Glomerular visceral epithelial cell (primary cell): ENCODE data around the gene NME4.
"Not testable (repeated sequence)": the region's sequence is repeated elsewhere in the genome, so short reads cannot be mapped to it uniquely, and the experiment has no call there.

Experiments used
- DNase-seq: peaks from one replicate; pipeline ENCODE4 v3.0.0-alpha.2; 2016; ENCODE audit errors: extremely low spot score

Gene NME4

GRCh38 chr16:397135-397661 is at the start of gene NME4:
NME4 (plus strand) TSS chr16:397199; CDS start chr16:397223, 24 bp downstream.
- no peak for DNase-seq

DNA sequence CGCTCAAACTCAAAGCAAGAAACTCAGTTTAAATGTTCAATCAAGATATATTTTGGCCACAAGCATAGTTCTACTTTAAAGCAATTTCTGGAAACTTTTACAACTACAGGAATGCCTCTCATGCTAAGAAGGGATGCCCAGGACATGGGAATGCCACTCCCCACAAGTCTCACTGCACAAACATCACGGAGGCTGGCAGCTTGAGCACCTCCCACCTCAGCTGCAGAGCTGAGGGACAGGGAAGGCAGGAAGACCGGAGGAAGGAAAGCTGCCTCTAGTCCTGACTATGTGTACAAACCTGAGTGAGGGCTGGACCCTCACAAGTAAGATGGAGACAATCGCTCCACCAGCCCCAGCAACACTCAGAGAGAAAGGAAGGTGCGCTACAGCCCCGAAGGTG is 49.8 kb upstream of the NME4 start:
- no peak for DNase-seq

- not testable (repeated sequence) for DNase-seq
Measured at GRCh38 chr16:348495-348894, 48.5 kb upstream of the NME4 start.

- DNase-seq = peak; percentile 63
Measured at GRCh38 chr16:349211-349610, 47.8 kb upstream of the NME4 start.

- DNase-seq = no peak
Measured at GRCh38 chr16:350203-350602, 46.8 kb upstream of the NME4 start.

DNA sequence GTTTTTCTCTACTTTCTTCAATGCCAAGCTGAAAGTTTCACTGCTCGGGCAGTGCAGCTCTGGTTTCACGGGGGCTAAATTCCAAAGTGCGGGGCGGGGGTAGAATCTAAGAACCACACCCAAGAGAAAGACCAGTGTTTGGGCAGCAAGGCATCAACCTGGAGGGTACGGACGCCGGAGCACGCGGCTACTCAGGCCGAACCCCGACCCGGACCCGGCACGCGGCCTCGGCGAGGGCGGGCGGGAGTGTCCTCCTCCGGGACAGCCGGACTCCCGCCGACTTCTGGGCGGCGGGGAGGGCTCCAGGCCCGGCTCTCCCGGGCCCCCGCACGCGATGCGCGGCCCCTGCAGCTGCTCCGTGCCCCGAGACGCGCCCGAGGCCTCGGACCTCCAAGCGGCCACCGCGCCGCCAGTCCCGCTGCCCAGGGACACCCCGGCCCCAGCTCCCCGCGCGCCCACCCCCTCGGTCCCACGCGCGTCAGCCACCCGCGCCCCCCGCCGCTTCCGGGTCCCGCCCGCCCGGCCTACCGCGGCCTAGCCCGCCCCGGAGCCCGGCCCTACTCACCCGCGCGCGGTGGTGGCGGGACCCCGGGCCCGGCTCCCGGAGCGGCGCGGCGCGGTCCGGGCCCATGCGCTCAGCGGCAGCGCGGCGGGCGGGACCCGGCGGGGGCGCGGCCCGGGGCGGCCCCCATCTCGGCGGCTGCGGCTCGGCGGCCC is 45.0 kb upstream of the NME4 start:
- DNase-seq = peak; percentile 16

DNA sequence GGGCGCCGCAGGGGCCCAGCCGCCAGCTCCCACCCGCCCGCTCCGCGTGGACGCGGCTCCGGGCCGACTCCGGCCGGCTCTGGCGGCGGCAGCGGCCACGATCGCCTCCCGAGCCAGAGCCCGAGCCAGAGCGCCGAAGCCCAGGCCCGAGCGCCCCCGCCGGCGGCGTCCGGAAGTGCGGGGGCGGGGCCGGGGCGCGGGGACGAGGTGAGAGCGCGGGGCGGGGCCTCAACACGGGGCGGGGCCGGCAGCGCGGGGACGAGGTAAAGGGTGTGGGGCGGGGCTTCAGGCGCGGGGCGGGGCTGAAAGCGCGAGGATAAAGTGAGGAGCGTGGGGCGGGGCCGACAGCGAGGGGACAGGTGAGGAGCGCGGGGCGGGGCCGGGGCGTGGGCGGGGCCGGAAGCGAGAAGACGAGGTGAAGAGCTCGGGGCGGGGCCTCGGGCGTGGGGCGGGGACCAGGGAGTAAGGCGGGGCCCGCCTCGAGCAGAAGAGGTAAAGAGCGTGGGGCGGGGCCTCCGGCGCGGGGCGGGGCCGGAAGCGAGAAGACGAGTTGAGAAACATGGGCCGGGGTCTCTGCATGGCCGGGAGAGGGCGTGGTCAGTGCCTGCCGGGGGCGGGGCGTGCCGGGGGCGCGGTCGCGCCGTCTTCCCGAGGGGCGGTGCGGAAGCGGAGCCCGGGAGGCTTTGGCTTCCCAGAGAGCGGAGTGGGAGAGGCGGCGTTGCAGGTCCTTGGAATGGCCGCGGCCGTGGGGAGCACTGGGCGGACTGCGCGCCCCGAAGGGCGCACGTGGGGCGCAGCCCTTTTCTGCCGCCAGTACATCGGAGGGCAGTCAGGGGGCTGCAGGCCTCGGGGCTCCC is 44.2 kb upstream of the NME4 start, which contains the start of gene AXIN1:
TSS of gene AXIN1 (minus strand) at position 177 of the 857 bp plus-strand sequence. CDS start 5,698 bp downstream, outside the sequence.
- DNase-seq = peak; percentile 99

DNA sequence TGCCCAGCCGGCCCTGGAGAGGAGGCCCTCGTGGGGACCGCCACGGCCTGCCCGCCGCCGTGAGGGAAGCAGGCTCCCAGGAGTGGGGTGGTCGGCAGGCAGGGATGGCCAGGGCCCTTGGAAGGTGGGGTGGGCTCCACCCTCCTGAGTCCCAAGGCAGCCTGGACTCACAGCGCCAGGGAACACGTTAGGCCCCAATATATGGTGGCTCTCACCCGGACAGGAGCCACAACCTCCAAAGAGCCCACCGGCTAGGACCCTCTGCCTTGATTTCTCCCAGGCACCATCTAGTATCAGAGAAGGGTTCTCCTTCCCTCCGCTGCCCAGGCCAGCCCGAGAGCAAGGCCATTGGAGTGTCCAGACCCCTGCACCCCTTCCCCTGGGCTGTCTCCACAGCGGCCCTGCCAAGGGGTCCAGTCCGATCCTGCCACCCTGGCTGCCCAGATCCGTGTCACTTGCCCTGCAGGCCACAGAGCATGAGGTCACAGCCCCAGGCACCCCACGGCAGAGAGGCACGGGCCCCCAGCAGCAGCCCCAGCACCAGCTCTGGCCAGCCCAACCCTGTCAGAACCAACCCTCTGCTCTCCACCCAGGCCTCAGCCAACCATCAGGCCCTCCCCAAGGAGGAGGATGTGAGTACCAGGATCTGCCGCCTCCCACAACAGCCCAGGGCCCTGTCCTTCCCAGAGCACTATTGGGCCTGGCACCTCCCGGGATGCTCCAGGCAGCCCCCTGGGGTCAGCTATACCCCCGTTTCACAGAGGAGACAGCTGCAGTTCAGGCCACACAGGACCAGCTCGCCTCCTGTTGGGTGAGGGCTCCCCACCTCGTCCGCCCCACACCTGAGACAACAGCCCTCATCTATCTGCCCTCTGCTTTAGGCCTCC is 43.4 kb upstream of the NME4 start:
- DNase-seq = no peak

DNA sequence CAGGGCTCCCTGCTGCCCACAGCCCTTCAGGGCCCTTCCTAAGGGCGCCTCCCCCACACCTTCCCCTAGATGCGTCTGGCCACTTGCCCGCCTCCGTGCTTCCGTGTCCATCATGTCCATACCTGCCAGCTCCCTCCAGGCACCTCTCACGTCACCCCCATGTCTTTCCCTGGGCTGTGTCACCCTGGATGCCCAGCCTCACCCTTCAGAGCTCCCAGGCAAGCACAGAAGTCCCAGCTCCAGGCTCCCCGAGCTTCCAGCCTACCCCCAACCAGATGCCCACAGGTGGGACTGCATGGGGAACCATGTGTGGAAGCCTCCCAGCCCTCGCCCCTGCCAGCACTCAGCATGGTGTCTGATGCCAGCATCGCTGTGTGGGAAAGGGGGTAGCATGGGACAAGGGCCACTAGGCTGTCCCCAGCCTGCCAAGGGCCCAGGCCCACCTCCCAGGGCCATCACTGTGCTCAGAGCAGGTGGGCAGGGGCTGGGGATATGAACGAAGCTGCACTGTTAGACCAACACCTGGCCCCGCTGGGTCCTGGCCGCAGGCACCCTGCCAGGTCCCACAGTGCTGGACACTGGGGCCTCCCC is 42.6 kb upstream of the NME4 start:
- no peak for DNase-seq

DNA sequence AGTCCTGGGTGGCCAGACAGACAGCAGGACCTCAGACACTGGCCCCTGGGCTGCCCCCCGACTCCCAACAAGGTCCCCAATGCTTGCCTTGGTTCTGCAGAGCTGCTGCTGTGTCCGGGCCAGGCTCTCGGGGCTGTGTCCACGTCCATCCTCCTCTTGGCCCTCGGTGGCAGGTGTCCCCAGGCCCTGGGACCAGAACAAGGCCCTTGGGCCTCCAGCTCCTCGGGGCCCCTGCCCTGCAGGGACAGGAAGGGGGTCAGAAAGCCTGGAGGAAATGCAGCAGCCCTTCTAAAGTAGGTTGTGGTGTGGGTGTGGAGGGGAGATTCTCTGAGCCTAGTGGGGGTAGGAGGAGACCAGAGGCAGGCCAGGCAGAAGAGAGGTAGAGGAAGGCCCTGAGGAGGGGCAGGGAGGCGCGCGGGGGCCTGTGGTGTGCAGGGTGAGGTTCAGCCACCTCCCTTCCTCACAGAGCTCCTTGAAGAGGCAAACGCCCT is 42.0 kb upstream of the NME4 start:
- DNase-seq = no peak

DNA sequence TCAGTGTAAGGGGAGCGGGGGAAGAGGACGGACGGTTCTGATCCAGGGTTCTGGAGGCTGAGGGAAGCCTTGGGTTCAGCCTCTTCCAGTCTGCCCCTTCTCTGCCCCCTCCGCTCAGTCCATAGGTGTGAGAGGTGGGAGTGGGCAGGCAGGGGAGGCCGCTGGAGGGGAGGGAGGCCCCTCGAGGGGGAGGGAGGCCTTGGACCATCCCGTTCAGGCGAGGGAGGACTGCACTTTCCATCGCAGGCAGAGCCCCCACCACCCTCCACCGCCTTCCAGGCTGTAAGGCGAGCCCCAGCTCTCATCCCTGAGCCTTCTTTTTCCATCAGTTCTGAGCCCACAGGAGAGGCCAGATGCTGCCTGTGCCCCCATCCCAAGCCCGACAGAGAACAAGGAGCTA is 40.3 kb upstream of the NME4 start:
- no peak for DNase-seq

DNA sequence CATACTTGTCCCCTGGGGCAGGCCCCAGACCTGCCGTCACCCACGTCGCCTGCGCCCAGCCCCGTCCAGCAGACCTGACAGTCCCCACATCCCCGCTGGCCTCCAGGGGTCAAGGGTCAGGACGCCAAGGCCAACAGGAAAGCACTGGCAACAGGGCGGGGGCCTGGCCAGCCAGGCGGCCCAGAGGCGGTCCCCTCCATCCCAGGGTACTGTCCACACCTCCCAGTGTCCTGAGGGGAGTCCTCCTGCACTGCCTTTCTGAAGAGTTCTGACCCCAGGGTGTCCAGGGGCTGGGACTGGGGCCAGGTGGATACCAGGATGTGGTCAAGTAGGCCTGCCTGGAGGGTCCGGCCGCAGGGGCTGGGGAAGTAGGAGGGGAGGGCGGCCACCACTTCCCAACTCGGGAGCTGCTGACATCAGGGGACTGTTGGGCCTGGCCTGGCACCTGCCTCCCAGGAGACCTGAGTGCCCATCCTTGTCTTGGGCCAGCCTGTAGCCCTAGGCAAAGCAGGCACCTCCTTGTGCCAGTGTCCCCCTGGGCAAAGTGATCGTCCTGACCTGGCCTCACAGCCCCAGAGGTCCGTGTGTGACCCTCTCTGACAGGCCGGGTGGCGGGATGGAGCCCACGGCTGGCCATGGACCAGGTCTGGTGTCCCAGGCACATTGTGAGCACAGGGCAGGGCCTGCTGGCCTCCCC is 37.8 kb upstream of the NME4 start:
- DNase-seq = no peak

DNA sequence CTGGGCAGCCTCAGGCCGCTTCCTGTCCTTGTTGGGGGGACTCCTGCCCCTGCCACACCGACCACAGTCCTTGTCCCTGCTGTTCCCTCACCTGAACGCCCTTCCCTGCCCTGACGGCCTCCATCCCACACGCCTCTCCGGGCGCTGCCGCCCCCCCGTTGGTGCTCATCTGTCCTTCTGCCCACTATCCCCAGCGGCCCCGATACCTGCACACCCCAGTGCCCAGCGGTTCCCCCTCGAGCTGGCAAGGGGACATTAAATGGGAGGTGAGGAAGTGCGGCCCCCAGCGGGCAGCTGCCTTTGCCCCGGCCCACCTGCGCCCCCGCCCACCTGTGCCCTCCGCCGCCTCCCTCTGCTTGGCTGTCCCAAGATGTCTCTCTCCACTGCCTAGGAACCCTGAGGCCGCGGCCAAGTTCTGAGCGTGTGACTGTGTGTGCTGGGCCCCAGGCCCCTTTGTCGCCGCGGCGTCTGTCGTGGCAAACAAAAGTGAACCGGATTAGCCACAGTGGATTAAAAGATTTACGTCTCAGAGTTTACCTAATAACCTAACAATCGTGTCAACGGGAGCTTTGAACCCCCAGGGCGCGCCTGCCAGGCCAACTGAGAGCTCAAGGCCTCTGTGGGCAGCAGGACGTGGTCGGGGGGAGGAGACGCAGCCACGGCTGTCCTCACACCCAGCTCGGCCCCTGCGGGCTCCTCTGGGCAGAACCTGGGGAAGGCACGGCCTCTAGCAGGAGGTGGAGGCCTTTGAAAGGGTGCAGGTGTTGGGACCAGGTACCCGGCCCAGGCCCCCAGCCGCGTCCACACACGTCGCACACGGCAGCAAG is 36.9 kb upstream of the NME4 start:
- DNase-seq = no peak

DNA sequence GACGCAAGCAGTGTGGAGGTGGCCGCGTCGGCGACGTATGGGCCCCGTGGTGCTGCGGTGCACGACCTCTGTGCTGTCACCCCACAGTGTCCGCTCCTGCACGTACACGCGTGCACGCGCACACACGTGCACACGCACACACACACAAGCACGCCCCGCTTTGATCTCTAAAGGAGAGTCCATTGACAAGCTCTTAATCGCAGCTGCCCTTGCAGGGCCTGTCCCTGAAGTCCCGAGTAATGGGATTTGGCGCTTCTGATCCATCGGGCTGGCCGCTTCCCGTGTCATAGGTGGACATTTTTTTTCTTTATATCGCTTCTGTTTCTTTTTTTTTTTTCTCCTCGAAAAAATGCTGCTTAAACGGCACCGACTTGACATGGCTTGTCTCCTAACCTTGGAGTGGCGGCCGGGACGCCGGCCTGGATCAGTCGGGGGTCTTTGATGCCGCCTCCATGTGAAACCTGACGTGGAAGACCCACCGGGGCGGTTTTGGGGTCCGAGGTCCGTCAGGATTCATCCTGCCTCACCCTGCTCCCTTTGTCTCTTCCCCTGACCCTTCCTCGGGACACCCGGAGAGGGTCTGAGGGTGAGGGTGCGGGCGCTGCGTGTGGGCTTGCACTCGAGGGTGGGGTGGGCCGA is 36.2 kb upstream of the NME4 start:
- no peak for DNase-seq

DNA sequence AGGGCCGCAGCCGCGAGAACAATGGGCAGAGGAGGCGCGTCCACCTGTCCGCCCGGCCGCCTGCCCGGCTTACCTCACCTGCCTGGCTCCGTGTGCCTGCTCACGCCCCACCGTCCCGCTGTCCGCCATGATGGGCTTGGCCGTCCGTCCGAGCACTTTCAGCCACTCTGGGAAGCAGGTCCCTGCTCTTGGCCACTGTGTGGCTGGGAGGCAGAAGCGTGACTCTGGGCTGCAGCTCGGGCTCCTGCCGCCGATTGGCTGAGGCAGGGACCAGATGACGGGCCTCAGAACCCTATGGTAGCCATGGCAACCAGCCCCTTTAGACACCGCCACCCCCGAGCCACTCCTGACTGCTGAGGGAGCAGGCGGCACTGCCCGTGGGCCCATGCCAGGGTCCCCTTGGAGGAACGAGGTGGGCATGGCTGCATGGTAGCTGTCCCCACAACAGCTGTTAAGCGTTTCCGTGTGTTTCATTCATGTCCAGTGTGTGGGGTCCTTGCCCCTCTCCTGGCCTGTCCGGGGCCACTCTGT is 35.6 kb upstream of the NME4 start:
- DNase-seq = no peak

GRCh38 chr16:361872-362701 is 34.9 kb upstream of the NME4 start:
- peak; percentile 84 for DNase-seq

DNA sequence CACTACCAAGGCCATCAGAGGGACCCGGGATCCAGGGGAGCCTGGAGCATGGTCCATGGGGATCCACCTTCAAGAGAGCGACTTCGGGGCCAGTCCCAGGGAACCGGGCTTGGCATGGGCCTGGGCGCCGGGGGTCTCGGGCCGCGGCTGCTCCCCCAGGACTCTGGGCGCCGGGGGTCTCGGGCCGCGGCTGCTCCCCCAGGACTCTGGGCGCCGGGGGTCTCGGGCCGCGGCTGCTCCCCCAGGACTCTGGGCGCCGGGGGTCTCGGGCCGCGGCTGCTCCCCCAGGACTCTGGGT is 34.3 kb upstream of the NME4 start:
- not testable (repeated sequence) for DNase-seq

- DNase-seq = no peak
Measured at GRCh38 chr16:363110-363765, 33.8 kb upstream of the NME4 start.
